ENCODE measurements around the gene EFCAB14.

DNA sequence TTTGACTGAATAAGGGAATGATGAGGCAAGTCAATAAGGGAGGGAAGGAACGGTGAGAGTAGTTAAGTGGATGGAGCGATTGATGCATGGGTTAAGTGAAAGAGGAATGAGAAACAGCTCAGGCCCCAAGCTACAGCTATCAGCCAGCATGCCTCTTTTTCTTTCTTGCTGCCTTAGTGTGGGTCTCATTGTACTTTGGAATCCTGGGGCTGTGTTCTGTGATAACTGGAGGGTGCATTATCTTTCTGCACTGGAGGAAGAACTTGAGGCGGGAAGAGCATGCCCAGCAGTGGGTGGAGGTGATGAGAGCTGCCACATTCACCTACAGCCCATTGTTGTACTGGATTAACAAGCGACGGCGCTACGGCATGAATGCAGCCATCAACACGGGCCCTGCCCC, 46.2 kb downstream of the EFCAB14 start:
- no peak for TF ChIP-seq ZNF274 (IDR thresholded peaks at IDR 0.05; ENCODE audit: borderline replicate concordance, extremely low read depth, low read length)
- TF ChIP-seq, protein P1, sequence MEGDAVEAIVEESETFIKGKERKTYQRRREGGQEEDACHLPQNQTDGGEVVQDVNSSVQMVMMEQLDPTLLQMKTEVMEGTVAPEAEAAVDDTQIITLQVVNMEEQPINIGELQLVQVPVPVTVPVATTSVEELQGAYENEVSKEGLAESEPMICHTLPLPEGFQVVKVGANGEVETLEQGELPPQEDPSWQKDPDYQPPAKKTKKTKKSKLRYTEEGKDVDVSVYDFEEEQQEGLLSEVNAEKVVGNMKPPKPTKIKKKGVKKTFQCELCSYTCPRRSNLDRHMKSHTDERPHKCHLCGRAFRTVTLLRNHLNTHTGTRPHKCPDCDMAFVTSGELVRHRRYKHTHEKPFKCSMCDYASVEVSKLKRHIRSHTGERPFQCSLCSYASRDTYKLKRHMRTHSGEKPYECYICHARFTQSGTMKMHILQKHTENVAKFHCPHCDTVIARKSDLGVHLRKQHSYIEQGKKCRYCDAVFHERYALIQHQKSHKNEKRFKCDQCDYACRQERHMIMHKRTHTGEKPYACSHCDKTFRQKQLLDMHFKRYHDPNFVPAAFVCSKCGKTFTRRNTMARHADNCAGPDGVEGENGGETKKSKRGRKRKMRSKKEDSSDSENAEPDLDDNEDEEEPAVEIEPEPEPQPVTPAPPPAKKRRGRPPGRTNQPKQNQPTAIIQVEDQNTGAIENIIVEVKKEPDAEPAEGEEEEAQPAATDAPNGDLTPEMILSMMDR (IDR thresholded peaks at IDR 0.05; ENCODE audit: control extremely low read depth in 1 of 3, insufficient read depth in 1 of 3, low read depth in 1 of 3, low read length in 3 of 3), result no peak
- TF ChIP-seq CBX5 (IDR thresholded peaks at IDR 0.05; ENCODE audit: low read depth, low read length), result no peak
- no peak for TF ChIP-seq CHD2 (IDR thresholded peaks at IDR 0.05; ENCODE audit: low read length)
- TF ChIP-seq POLR2A (IDR thresholded peaks at IDR 0.05; ENCODE audit: control extremely low read depth in 1 of 2, low read depth in 2 of 2, low read length in 2 of 2), result no peak
- TF ChIP-seq KDM5A (IDR thresholded peaks at IDR 0.05; ENCODE audit: low read length), result no peak
- TF ChIP-seq, protein P2, sequence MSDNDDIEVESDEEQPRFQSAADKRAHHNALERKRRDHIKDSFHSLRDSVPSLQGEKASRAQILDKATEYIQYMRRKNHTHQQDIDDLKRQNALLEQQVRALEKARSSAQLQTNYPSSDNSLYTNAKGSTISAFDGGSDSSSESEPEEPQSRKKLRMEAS (IDR thresholded peaks at IDR 0.05), result no peak
- no peak for TF ChIP-seq EP300 (IDR thresholded peaks at IDR 0.05; ENCODE audit: borderline replicate concordance in 1 of 2, low read depth in 2 of 2, low read length in 2 of 2)
- TF ChIP-seq BCL11A (IDR thresholded peaks at IDR 0.05; ENCODE audit: low read depth in 2 of 2, low read length in 2 of 2), result no peak
- no peak for TF ChIP-seq POLR2AphosphoS5 (IDR thresholded peaks at IDR 0.05; ENCODE audit: low read depth, low read length)
- no peak for TF ChIP-seq TCF12 (IDR thresholded peaks at IDR 0.05; ENCODE audit: low read depth, low read length)
- TF ChIP-seq TAF1 (IDR thresholded peaks at IDR 0.05; ENCODE audit: low read depth, low read length), result no peak
- no peak for TF ChIP-seq CEBPB (IDR thresholded peaks at IDR 0.05; ENCODE audit: low read depth, low read length)
- TF ChIP-seq, protein P3, sequence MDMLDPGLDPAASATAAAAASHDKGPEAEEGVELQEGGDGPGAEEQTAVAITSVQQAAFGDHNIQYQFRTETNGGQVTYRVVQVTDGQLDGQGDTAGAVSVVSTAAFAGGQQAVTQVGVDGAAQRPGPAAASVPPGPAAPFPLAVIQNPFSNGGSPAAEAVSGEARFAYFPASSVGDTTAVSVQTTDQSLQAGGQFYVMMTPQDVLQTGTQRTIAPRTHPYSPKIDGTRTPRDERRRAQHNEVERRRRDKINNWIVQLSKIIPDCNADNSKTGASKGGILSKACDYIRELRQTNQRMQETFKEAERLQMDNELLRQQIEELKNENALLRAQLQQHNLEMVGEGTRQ (IDR thresholded peaks at IDR 0.05; ENCODE audit: low read length), result no peak
